Body of pancreas (tissue), 4 donors: ENCODE measurements around the gene GDPD3. TPM values are rescaled to one million over a fixed set of nuclear protein-coding genes. Genes with fewer than 3 reads are reported as not detected.
"Not testable (repeated sequence)": the region's sequence is repeated elsewhere in the genome, so short reads cannot be mapped to it uniquely, and the experiment has no call there.

ENCODE experiments used
- ATAC-seq: fragments of 150-250 bp; one replicate; pipeline ENCODE4 v1.9.1; 2016
- DNase-seq, 4 donors: peaks; one replicate each; pipeline ENCODE4 v3.0.0-alpha.2; 2019
- H3K27ac ChIP-seq, 4 donors: fragments of 200-600 bp; sonication (generic); 1 replicate in 3 of 4; 2 replicates in 1 of 4; pipeline versions ENCODE4 v1.5.1 to v1.6.1; 2016 to 2019; ENCODE audit warnings: mild to moderate bottlenecking in 1 of 4, mixed read lengths in 1 of 4, moderate library complexity in 1 of 4
- H3K27me3 ChIP-seq, 2 donors: fragments of 200-600 bp; sonication (generic); one replicate each; pipeline ENCODE4 v1.6.0; 2016; ENCODE audit warnings: mild to moderate bottlenecking in 1 of 2
- H3K36me3 ChIP-seq, 2 donors: fragments of 200-600 bp; sonication (generic); replicated peaks in 1 of 2; 2 replicates each; pipeline ENCODE4 v1.5.1; 2016; ENCODE audit warnings: low read depth in 2 of 2; ENCODE audit not compliant: insufficient read depth in 1 of 2
- H3K4me1 ChIP-seq: fragments of 200-600 bp; sonication (generic); one replicate; pipeline ENCODE4 v1.6.0; 2016
- H3K4me3 ChIP-seq, 2 donors: fragments of 200-600 bp; sonication (generic); 1 replicate in 1 of 2; 2 replicates in 1 of 2; pipeline ENCODE4 v1.5.1; 2016 to 2019
- H3K9me3 ChIP-seq, 3 donors: fragments of 200-600 bp; sonication (generic); 1 replicate in 2 of 3; 2 replicates in 1 of 3; pipeline ENCODE4 v1.5.1; 2016
- CTCF ChIP-seq, 7 experiments: fragments of 450-650 bp in 4 of 7; fragments of 200-600 bp in 3 of 7; sonication (generic) in 3 of 7; IDR thresholded peaks; one replicate each; pipeline ENCODE4 v1.5.1; 2016 to 2019; ENCODE audit warnings: antibody characterized with exemption in 7 of 7
- POLR2A ChIP-seq, 3 donors: fragments of 450-650 bp; IDR thresholded peaks; one replicate each; pipeline ENCODE4 v1.6.1; 2016; ENCODE audit warnings: antibody characterized with exemption in 3 of 3, mild to moderate bottlenecking in 2 of 3
- WGBS, 2 donors: methylation state at CpG; one replicate each; pipeline ENCODE4 v1.1.5; 2017; 5-methylcytosine and 5-hydroxymethylcytosine counted together
- intact Hi-C: fragments of 100-400 bp; cut with DNase I; formaldehyde crosslinking; loops from one replicate; pipeline ENCODE4 v1.15.1; 2023
- total RNA-seq, 2 donors: library from RNA; depleted of rRNA; stranded (reverse); fragments of >200 nt; gene quantifications; one replicate each; pipeline ENCODE4 v1.1.0, GENCODE V29; 2016

Gene GDPD3
- total RNA-seq, 2 donors from 2014 or later, result 1.8 TPM; not detected in 1

GRCh38 chr16:30119428-30119827 lies 6.1 kb upstream of the GDPD3 start:
- WGBS, 2 donors, result 89 to 92% methylated on average over 2 of the region's 2 CpGs
- H3K27me3 ChIP-seq, result no peaks in the 10 kb centered on the region
- H3K4me1 ChIP-seq, result peaks cover 24% of the 10 kb centered on the region
- no peak overlapping the region for H3K4me3 ChIP-seq
- DNase-seq (no peak), ATAC-seq (no peak)
- intact Hi-C loops, result loop anchor here (10.0 kb wide), 1 partner anchor 45 kb away; no protein-coding TSS in a partner anchor
- no peak overlapping the region for H3K27ac ChIP-seq
- H3K36me3 ChIP-seq, result peaks cover 0 to 3% of the 10 kb centered on the region in 2 donors
- TF ChIP-seq CTCF (IDR thresholded peaks at IDR 0.05) (no peak), POLR2A (IDR thresholded peaks at IDR 0.05) (no peak)
- H3K9me3 ChIP-seq, result no peaks in the 10 kb centered on the region

DNA sequence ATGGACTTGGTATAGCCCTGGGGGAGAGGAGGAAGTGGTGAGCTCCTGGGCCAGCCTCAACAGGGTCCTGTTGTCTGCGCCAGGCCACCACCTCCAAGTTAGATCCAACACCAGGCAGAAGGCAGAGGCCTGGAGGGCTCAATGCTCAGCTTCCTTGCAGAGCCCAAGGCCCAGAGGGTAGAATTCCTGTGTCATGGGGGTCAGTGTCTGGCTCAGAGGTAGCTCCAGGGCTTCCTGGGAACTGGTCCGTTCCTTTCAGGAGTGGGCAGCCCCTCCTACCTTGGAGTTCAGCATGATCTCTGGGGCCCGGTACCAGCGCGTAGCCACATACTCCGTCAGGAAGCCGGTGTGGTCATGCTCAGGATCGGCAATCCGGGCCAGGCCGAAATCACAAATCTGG lies 4.4 kb upstream of the GDPD3 start:
- no peak overlapping the region for H3K27ac ChIP-seq
- no peak for TF ChIP-seq POLR2A (IDR thresholded peaks at IDR 0.05)
- TF ChIP-seq CTCF (IDR thresholded peaks at IDR 0.05), result no peak
- H3K9me3 ChIP-seq, result no peaks in the 10 kb centered on the region
- H3K4me3 ChIP-seq, result no peak overlapping the region
- no peak for ATAC-seq
- peaks cover 12% of the 10 kb centered on the region for H3K4me1 ChIP-seq
- 94 to 95% methylated on average over 5 to 10 of the region's 10 CpGs for WGBS, 2 donors
- no peak for DNase-seq
- peaks cover 0 to 3% of the 10 kb centered on the region in 2 donors for H3K36me3 ChIP-seq
- intact Hi-C loops, result loop anchor here (10.0 kb wide), 1 partner anchor 47 kb away; no protein-coding TSS in a partner anchor
- H3K27me3 ChIP-seq, result no peaks in the 10 kb centered on the region

- intact Hi-C loops, result loop anchor here (10.0 kb wide), 1 partner anchor 48 kb away; no protein-coding TSS in a partner anchor
- H3K4me3 ChIP-seq, result no peak overlapping the region
- H3K4me1 ChIP-seq, result peaks cover under 1% of the 10 kb centered on the region
- no peaks in the 10 kb centered on the region for H3K27me3 ChIP-seq
- no peak overlapping the region for H3K27ac ChIP-seq
- TF ChIP-seq POLR2A (IDR thresholded peaks at IDR 0.05) (no peak), CTCF (IDR thresholded peaks at IDR 0.05) (no peak)
- ATAC-seq (no peak), DNase-seq (no peak)
- 85 to 100% methylated on average over 3 to 16 of the region's 16 CpGs for WGBS, 2 donors
- H3K9me3 ChIP-seq, result no peaks in the 10 kb centered on the region
- peaks cover 0 to 3% of the 10 kb centered on the region in 2 donors for H3K36me3 ChIP-seq
Observed at GRCh38 chr16:30116291-30117207, 3.2 kb upstream of the GDPD3 start.

DNA sequence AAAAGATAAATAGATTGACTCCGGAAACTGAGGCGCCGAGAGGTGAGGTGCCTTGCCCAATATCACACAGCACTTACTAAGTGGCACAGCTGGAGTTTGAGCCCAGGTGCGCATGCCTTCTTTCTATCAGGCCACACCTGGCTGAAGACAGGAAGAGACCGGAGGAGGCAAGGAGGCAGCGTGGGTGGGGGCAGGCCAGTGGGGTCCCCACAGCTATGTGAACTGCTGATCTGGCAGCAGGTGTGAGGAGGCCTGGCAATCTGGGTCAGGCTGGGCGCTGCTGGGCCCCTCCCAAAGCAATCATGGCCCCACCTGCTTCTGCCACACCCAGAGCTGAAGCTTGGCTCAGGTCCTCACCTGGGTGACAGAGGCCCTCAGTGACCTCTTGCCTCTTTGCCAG lies 1.9 kb upstream of the GDPD3 start:
- ATAC-seq (no peak), DNase-seq (peak in 2 of 4 donors; percentile 43 to 69)
- Histone ChIP-seq H3K4me1 (no peaks in the 10 kb centered on the region), H3K9me3 (no peaks in the 10 kb centered on the region), H3K27me3 (no peaks in the 10 kb centered on the region), H3K36me3 (peaks cover 0 to 3% of the 10 kb centered on the region in 2 donors), H3K27ac (no peak overlapping the region), H3K4me3 (no peak overlapping the region)
- TF ChIP-seq POLR2A (IDR thresholded peaks at IDR 0.05), result no peak
- no peak for TF ChIP-seq CTCF (IDR thresholded peaks at IDR 0.05)
- intact Hi-C loops, result loop anchor here (10.0 kb wide), 1 partner anchor 50 kb away; no protein-coding TSS in a partner anchor
- 81 to 83% methylated on average over 6 to 7 of the region's 7 CpGs for WGBS, 2 donors

DNA sequence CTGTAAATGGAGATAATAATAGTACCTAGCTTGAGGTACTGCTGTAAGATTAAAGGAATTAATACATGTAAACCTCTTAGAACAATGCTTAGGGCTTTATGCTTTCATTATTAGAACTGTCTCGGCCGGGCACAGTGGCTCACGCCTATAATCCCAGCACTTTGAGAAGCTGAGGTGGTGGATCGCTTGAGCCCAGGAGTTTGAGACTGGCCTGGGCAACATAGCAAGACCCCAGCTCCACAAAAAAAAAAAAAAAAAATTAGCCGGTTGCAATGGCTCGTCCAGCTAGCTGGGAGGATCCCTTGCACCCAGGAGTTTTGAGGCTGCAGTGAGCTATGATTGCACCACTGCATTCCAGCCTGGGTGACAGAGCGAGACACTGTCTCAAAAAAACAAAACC lies 1.5 kb upstream of the GDPD3 start:
- H3K4me1 ChIP-seq, H3K27ac ChIP-seq, H3K9me3 ChIP-seq, ATAC-seq, H3K36me3 ChIP-seq, H3K27me3 ChIP-seq, DNase-seq, H3K4me3 ChIP-seq: not testable (repeated sequence)
- WGBS, 2 donors, result 93 to 94% methylated on average over 7 of the region's 7 CpGs
- intact Hi-C loops, result loop anchor here (10.0 kb wide), 1 partner anchor 50 kb away; no protein-coding TSS in a partner anchor
